CD4-positive, alpha-beta T cell treated with Interleukin-15 for 4 hours (primary cell): ENCODE measurements around the gene DUS1L.

Experiments
- DNase-seq: peaks from one replicate; pipeline ENCODE4 v3.0.0-alpha.2; 2020; ENCODE audit warnings: low spot score

DUS1L gene

DNA sequence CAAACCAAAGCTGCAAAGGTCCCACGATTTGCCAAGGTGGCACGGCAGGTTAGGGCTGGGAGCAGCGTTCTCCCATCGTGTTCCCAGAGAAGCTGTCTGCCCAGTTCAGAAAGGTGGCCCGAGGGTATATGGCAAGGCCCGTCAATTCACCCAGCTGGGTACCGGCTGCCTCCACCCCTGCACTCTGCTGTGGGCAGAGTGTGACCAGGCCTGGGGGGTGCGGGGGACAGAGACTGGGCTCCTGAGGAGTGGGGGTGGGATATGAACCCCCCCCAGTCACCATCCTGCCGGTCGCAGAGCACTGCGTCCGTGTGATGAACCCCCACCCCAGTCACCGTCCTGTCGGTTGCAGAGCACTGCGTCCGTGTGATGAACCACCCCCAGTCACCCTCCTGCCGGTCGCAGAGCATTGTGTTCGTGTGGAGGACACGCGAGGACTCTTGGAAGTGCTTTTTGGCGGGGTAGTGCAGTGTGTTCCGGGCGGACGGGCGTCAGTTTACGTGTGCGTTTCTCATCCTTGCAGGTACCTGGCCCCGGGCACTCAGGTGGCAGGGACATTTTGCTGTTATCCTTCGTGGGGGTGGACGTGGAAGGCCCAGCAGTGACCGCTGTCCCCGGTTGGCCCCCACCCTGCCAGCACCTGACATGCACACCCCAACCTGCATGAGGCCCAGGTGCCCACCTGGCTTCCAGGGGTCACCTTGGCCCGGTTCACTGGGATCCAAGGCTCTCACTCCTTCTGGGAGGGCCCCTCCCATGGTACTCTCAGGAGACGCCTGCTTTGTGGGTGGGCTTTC lies 35.1 kb upstream of the DUS1L start:
- DNase-seq: no peak

DNA sequence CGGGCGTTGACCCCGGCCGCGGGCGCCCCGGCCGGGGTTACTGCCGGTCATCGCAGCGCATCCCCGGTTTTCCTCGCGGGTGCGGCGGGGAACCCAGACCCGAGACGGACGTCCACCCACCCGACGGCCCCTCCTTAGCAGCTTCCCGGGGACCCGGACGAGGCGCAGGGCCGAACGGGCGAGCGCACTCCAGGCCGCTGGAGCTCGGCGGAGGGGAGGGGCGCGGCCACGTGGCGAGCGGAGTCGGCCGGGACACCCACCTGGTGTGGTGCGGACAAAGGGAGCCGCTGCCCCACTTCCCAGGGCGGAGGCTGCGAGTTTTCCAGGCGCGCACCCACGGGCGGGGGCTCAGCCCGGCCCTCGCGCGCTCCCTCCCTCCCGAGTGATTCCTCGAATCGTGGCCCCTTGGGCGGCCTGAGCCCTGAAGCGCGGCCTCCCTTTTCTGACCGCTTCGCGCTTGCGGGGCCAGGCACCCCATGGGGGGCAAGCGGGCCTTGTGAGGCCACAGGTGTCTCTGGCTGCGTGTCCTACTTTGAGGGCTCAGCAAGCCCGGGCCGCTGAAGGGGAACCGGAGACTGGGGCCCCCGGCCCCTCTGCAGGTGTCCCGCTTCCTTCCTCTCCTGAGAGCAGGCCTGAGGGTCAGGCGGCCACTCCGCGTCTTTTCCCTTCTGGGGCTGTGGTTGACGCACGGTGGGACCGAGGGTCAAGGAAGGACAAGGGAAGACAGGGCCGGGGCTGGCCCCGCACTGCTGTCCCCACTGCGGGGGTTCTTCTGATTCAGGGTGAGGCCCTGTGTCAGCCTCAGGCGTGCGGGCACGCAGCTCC lies 33.5 kb upstream of the DUS1L start:
- DNase-seq: no peak

DNA sequence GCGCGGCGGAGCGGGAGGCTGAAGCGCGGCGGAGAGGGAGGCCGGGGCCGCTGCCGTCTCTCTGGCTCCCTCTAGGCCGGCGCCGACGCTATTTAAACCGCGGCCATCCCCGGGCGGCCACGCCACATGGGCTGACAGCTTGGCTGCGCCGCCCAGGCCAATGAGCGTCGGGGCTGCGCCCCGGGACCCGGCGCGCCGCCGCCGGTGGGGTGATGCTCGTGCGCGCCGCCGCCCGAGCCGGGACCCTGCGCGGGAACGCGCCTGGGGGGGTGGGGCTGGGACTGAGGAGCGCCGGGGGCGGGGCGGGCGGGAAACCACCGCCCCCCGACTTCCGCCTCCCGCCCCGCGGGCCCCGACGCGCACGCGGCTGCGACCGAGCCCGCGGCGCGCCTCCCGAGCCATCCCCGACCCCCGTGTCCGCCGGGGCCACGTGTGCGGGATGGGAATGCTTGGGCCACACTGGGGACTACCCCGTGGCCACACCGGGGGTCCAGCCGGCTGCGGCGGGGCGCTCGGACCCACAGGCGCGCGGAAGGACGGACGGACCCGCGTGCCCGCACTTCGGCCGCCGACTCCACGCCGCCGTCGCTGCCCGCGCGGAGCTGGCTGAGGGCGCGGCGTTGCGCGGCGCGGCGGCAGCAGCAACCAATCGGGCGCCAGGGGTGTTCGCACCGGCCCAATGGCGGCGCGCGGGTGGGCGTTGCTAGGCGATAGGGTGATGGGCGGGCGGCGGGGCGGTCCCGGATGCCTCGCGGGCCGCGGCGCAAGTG lies 32.8 kb upstream of the DUS1L start, which contains the start of gene FASN:
Gene FASN (minus strand): TSS at position 68 of the 770 bp plus-strand sequence. CDS start 1,791 bp downstream, outside the sequence.
- peak; percentile 95 for DNase-seq

DNA sequence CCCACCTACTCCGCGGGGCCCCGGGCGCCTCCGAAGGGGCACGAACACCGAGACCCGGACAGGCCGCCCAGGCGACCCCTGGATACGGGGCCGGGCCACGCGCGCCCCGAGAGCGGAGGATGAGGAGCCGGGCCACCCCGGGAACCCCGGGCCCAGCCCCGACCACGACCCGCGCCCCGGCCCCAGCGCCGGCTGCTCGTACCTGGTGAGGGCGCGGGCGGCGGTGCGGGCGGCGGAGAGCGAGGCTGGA lies 32.2 kb upstream of the DUS1L start:
- DNase-seq: no peak

DNA sequence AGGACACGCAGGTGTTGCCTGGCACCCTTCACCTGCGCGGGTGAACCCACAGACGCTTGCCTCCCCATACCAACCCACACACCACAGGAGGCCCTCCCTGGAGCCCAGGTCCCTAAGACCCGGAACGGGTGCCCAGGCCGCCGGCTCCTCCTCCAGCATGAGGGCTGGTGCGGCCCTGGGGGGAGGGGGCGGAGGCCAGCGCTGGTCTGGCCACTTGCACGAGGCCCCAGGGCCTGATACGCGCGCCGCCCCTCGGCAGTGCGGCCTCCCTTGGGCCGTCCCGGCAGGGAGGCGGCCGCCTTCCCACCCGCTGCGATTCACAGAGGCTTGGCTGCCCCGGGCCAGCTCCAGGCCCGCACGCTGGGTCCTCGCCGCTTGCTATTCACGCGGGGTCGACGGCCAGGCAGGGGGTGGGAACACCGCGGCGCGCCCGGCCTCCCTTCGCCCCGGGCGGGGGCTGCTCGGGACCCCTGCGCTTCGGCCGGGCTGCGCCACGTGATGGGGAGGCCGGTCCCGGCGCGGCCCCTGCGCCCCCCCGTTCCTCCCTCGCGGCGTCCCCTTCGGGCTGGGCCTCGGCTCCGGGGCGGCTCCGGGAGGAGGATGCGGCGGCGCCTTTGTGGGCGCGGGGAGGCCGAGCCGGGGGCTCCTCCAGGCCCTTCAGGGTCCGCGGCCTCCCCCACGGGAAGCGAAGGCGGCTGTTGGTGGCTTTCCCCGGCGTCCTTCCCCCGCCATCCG lies 31.7 kb upstream of the DUS1L start:
- no peak for DNase-seq

DNA sequence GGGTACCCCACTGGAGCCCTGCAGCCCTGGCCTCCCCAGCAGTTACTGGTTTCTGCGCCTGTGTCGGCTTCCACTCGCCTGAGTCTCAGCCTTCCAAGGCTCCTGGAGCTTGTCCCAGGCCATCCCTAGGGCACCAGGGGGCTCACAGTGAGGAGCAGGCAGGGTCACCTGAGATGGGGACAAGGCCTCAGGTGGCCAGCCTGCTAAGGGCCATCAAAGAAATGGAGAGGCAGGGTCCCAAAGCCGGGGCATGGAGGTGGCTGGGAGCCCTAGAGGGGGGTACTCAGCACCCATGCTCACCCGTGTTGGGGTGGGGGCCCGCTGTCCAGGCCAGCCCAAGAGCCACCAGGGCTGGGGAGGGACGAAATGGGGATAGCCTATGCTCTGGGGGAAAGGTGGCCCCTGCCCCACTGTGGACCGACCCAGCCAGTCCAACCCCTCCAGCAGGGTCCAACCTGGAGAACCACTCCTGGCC lies 31.1 kb upstream of the DUS1L start:
- DNase-seq: no peak

DNA sequence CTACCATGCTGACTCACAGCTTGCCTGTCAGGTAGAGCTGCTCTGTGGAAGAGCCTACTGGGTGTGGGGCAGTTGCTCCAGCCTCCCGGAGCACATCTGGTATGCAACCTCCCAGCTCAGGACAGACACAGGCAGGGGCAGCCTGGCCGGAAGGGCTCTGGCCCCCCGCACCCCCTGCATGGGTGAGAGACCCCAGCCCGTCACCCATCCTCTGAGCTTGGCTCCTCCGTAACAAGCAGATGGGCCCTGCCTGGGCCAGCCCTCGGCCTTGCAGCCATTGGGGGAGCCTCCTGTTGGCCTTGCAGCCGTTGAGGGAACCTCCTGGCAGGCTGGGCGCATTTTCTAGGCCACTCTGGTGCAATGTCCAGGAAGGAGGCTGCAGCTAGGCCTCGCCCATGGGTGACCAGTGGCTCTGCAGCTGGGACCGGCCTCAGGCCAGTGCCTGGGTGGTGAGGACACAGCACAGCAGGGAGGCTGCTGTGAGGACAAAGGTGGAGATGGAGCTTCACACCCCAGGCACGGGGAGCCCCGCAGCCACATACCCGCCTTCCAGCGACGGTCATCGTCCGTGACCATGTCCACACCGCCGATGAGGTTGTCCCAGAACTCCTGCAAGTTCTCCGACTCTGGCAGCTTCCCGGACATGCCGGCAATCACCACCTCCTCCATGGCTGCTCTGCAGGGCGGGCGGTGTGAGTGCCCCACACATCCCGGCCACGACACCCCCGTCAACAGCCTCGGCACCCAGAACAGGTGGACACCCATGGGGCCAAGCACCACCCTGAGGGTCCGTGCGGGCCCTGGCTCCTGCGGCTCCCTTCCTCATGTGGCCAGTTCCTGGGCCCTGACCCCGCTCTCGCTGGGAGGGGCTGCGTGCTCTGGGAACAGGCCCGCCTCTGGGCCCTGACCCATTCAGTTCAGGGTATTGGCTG lies 30.4 kb upstream of the DUS1L start:
- no peak for DNase-seq

DNA sequence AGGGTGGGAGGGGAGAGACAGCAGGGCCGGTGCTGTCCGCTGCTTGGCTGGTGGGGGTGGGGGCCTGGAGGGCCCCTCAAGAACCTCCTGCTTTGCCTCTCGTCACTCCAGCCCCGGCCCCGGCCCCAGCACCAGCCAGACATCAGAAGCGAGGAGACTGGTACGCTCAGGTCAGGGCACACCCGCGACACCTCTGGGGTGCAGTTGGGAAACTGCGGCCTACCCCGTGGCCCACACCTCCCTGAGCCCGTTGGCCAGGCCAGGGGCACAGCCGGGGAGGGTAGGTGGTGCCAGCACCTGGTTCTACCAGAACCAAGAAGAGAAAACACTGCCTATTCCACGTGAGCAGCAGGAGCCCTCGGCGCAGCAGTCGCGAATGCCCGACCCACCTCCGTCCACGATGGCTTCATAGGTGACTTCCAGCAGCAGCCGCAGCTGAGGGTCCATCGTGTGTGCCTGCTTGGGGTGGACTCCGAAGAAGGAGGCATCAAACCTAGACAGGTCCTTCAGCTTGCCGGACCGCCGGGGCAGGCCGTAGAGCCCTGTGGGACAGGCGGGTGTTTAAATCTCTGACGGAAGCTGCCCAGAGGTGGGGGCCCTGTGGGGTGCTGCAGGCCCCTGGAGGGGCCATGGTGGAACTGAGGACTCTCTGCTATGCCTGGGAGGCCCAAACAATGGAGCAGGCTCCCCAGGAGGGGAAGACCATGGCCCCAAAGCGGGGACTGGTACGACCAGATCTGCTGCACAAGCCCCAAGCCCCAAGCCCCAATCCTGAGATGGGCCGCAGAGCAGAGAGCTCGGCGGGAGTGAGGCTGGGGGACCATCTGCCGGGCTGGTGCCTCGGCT lies 29.6 kb upstream of the DUS1L start:
- DNase-seq: no peak

DNA sequence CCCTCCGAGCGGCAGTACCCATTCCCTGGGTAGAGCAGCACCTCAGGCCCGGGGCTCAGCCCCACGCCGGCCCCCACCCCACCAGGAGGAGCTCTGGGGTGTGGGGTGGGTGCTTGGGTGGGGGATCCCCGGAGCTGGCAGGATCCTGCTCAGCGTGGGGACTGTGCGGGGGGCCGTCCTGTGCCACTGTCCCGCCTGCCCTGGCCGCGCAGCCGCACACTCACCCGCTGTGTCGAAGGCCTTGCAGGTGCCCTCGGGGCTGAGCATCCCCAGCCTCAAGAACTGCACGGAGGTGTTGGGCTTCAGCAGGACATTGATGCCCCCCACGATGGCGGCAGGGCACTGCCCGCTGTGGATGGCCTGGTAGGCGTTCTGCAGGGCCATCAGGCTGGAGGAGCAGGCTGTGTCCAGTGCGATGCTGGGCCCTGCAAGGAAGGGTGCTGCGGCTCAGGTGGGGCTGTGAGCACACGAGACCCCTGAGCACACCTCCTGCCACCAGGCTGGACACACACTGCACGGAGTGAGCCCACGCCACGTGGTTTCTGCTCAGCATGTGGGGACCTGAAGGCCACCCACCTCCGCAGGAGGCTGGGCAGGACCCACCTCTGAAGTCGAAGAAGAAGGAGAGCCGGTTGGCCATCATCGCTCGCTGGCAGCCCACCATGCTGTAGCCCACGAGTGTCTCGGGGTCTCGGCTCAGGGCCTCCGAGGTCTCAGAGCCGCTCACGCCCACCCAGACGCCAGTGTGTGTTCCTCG lies 27.6 kb upstream of the DUS1L start:
- DNase-seq: no peak

DNA sequence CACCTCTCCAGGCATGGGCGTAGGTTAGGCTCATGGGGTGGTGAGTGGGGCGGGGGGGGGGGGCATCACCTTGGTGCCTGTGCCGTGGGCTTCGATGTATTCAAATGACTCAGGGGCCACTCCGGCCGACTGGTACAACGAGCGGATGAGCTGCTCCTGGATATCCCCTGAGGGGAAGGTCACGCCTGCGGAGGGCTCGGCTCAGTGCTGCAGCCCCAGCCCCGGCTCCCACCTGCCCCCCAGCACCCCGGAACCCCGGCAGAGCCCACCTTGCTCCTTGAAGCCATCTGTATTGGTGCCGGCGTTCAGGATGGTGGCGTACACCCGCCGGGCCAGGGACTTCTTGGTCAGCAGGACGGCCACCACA lies 27.0 kb upstream of the DUS1L start:
- no peak for DNase-seq

DNA sequence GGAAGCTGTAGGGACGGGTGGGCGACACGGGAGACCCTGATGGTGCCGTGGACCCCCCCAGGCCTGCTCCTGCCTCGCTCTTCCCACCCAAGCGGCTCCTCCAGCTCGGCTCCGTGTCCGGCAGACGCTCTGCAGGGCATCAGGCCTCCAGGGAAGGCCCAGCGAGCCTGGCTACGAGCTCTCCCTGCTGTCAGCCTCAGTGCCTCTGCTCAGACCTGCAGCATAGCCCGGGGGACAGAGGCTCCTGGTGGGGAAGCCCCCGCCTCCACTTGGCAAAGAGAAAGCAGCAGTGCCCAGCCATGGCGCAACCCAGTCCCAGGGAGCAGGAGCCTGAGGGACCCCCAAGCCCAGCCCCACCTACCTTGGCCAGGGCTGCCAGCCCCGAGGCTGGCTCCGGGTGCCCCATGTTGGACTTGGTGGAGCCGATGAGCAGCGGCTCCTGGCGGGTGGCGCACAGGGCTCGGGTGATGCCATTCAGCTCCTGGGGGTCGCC lies 26.5 kb upstream of the DUS1L start:
- no peak for DNase-seq

DNA sequence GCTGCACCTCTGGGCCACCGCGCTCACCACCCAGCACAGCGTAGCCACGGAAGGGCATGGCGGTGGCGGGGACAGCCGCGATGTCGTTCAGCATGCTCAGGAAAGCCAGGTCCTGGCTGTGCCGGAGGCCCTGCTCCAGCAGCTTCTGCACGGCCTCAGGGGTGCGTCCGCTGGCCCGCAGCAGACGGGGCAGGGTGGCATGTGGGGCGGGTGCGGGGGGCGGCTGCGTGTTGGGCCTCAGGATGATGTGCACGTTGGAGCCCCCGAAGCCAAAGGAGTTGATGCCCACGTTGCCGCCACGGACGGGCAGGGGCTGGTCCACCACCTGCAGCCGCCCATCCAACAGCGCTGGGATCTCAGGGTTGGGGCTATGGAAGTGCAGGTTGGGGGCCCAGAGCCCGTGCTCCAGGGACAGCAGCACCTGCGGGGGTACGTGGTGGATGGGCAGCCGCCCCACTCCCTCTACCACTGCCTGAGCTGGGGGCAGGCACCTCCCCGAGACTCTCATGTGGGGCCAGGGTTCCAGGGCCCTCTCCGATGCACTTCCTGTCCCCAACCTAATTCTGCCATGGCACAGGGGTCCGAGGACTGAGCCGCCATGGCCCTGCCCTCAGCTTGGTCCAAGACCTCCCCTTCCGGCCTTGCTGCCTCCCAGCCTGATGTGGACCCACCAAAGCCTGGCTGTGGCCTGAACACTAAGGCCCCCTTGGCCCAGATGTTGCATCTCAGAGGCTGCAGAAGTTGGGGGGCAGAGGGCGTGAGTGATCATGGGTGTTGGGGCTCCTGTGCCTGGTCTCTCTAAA lies 25.9 kb upstream of the DUS1L start:
- DNase-seq: no peak

DNA sequence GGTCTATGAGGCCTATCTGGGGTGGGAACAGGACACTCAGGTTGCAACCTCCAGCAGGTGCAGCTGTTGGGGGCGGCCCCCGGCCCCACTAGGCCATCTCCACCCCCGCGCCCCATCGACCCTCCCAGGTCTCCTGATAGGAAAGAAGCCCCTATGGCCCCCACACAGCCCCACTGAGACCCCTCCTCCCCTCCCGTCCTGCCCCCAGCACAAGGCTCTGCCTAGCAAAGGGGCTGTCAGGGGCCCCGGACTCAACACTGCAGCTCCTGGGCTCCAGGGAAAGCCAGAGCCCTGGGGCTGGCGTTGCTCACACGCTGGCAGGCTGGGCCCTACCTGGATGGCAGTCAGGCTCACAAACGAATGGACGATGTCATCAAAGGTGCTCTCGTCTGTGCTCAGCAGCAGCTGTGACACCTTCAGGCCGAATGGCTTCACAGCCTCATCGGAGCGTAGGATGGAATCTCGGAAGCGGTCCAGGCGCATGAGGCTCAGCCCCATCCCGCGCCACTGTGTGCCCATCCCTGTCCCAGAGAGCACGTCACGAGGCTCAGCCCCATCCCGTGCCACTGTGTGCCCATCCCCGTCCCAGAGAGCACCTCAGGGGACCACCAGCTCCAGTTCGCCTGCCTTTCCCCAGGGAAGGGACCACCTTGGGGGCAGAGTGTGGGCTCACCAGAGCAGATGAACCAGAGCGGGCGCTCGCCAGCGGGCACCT lies 25.1 kb upstream of the DUS1L start:
- DNase-seq: no peak

DNA sequence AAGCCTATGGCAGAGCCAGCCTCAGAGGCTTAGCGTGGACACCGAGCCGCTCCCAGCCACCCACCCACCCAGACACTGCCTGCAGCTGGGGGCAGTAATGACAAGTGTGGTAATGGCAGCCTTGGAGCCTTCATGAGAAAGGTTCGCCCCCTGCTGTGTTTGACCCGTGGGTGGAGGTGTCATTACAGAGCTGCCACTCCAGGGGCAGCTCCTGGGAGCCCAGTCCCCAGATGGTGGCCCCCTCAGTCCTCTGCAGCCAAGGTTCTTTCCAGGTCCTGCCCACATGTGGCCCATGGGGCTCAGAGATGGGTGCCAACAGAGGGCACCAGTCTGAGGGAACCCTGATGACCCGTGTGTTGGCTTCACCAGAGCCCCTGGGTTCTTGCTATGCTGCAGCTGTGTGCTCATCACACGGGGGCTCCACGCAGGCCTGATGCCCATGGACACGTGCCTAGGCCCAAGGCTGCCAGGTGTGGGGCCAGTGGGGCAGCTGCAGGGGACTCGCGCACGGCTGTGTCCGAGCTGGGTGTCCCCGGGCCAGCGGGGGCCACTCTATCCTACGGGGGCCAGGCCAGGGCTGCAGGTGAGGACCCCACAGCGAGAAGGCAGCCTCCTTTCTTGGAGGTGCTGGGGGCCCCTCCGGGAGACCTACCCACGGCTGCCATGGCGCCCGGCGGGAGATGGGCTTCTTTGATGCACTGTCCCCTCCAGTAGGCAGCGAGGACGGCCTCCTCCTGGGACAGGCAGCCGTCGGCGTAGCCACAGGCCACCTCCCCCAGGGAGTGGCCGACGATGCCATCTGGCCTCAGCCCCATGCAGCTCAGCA lies 24.3 kb upstream of the DUS1L start:
- no peak for DNase-seq

DNA sequence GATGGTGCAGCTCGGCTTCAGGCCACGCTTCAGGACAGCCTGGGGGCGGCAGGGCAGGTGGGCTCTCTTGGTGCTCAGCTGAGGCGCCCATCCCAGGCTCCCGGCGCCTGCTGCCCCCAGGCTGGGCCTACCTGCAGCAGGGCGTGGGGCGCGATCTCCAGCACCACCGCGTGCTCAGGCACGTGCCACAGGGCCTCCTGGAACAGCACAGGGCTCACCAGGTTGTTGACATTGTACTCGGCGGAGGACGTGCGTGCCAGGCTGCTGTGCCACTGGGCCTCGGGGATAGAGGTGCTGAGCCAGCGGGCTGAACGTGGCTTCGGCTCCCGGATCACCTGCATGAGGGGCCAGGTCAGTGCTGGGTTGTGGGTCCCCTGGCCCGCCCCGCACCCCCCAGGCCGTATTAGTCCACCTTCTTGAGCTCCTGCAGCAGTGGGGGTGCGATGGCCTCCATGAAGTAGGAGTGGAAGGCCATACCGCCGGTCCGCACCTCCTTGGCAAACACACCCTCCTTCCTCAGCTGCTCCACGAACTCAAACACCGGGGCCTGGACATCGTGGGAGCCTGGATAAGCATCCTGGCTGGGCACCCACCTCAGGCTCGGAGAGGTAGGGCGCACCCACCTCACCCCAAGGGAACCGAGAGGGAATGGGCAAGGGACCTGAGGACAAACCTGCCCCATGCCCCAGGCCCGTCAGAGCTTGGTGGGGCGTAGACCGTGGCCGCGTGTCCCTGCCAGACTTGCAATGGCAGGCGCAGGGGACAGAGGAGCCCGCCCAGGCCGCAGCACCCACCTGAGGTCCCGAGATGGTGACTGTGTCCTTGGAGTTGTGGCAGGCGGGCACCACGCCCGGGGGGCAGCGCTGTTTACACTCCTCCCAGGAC lies 23.5 kb upstream of the DUS1L start:
- no peak for DNase-seq
